Loucy (cell line): ENCODE data around the gene SMCR8.

ENCODE experiments used
- H2AFZ ChIP-seq: fragments of 200-600 bp; sonication (generic); 2 replicates; pipeline ENCODE4 v1.6.0; 2016; ENCODE audit warnings: antibody characterized with exemption, mild to moderate bottlenecking, low read length, moderate library complexity
- H3F3A ChIP-seq: fragments of 200-600 bp; 2 replicates; pipeline ENCODE4 v1.6.0; 2016; ENCODE audit warnings: antibody characterized with exemption, low read depth, mild to moderate bottlenecking
- H3K27me3 ChIP-seq: fragments of 200-600 bp; sonication (generic); 2 replicates; pipeline ENCODE4 v1.6.1; 2014; ENCODE audit warnings: low read length, mild to moderate bottlenecking; ENCODE audit not compliant: insufficient read depth, poor library complexity, severe bottlenecking
- H3K36me3 ChIP-seq: fragments of 200-600 bp; sonication (generic); 2 replicates; pipeline ENCODE4 v1.6.1; 2016; ENCODE audit warnings: low read length; ENCODE audit not compliant: insufficient read depth
- H3K4me1 ChIP-seq: fragments of 200-600 bp; sonication (generic); 2 replicates; pipeline ENCODE4 v1.5.1; 2014; ENCODE audit warnings: low read length, mild to moderate bottlenecking; ENCODE audit not compliant: insufficient read depth, poor library complexity, severe bottlenecking
- H3K4me2 ChIP-seq: fragments of 200-600 bp; sonication (generic); 2 replicates; pipeline ENCODE4 v1.6.0; 2014; ENCODE audit warnings: antibody characterized with exemption, low read length, low read depth, mild to moderate bottlenecking; ENCODE audit not compliant: poor library complexity, severe bottlenecking
- H3K4me3 ChIP-seq: fragments of 200-600 bp; sonication (generic); 2 replicates; pipeline ENCODE4 v1.5.1; 2014; ENCODE audit warnings: low read length, mild to moderate bottlenecking, mixed read lengths; ENCODE audit not compliant: poor library complexity, severe bottlenecking
- H3K79me2 ChIP-seq: fragments of 200-600 bp; sonication (generic); 2 replicates; pipeline ENCODE4 v1.6.1; 2014; ENCODE audit warnings: low read length; ENCODE audit not compliant: insufficient read depth
- H3K9ac ChIP-seq: fragments of 200-600 bp; sonication (generic); 2 replicates; pipeline ENCODE4 v1.6.0; 2014; ENCODE audit warnings: mild to moderate bottlenecking, low read depth, low read length, moderate library complexity; ENCODE audit not compliant: poor library complexity, severe bottlenecking
- H3K9me2 ChIP-seq: fragments of 200-600 bp; sonication (generic); replicated peaks from 2 replicates; pipeline ENCODE4 v1.6.1; 2016; ENCODE audit warnings: low read depth, low read length, mixed read lengths
- H3K9me3 ChIP-seq: fragments of 200-600 bp; sonication (generic); 2 replicates; pipeline ENCODE4 v1.6.1; 2014; ENCODE audit warnings: mild to moderate bottlenecking, antibody characterized with exemption, low read length, low read depth; ENCODE audit not compliant: insufficient read depth
- H4K20me1 ChIP-seq: fragments of 200-600 bp; sonication (generic); 2 replicates; pipeline ENCODE4 v1.6.0; 2014; ENCODE audit warnings: antibody characterized with exemption, low read length, mild to moderate bottlenecking; ENCODE audit not compliant: insufficient read depth, poor library complexity, severe bottlenecking
- CTCF ChIP-seq: fragments of 200-600 bp; sonication (generic); conservative IDR thresholded peaks from 2 replicates; pipeline ENCODE4 v1.5.1; 2014; ENCODE audit warnings: mild to moderate bottlenecking, antibody characterized with exemption, low read length
- EZH2phosphoT487 ChIP-seq: fragments of 200-600 bp; IDR thresholded peaks from 2 replicates; pipeline ENCODE4 v1.6.1; 2018; ENCODE audit warnings: antibody characterized with exemption, mild to moderate bottlenecking, moderate library complexity, borderline replicate concordance

The SMCR8 gene

GRCh38 chr17:18327556-18327955 is 12.5 kb downstream of the SMCR8 start:
- no peak overlapping the region for H2AFZ ChIP-seq
- H3K79me2 ChIP-seq = no peaks in the 10 kb centered on the region; the same call in 1 of the 2 replicates
- no peak overlapping the region for H3K4me3 ChIP-seq
- peaks cover 29% of the 10 kb centered on the region for H3K36me3 ChIP-seq
- no peaks in the 10 kb centered on the region for H3K9me3 ChIP-seq
- H3K9ac ChIP-seq = no peak overlapping the region
- H4K20me1 ChIP-seq = no peaks in the 10 kb centered on the region
- H3K4me2 ChIP-seq = no peak overlapping the region
- H3K4me1 ChIP-seq = no peaks in the 10 kb centered on the region
- no peaks in the 10 kb centered on the region for H3K9me2 ChIP-seq
- no peaks in the 10 kb centered on the region for H3F3A ChIP-seq
- no peak for TF ChIP-seq CTCF
- TF ChIP-seq EZH2phosphoT487 = no peak
- no peaks in the 10 kb centered on the region for H3K27me3 ChIP-seq

- Histone ChIP-seq H3K9me3 (no peaks in the 10 kb centered on the region), H4K20me1 (no peaks in the 10 kb centered on the region), H2AFZ (no peak overlapping the region), H3K79me2 (no peaks in the 10 kb centered on the region), H3K36me3 (peaks cover 35% of the 10 kb centered on the region), H3K9me2 (no peaks in the 10 kb centered on the region), H3K9ac (no peak overlapping the region), H3F3A (no peaks in the 10 kb centered on the region), H3K4me3 (no peak overlapping the region), H3K4me1 (no peaks in the 10 kb centered on the region), H3K4me2 (no peak overlapping the region), H3K27me3 (no peaks in the 10 kb centered on the region)
- no peak for TF ChIP-seq CTCF
- TF ChIP-seq EZH2phosphoT487 = no peak
These were observed 13.6 kb downstream of the SMCR8 start for GRCh38 chr17:18328643-18329204.

GRCh38 chr17:18331879-18332278 is 16.8 kb downstream of the SMCR8 start:
- Histone ChIP-seq H3K79me2 (no peaks in the 10 kb centered on the region), H2AFZ (no peak overlapping the region), H3K9me2 (no peaks in the 10 kb centered on the region), H3K4me1 (no peaks in the 10 kb centered on the region), H3K9ac (no peak overlapping the region), H3K36me3 (peaks cover 58% of the 10 kb centered on the region), H3F3A (no peaks in the 10 kb centered on the region), H3K9me3 (no peaks in the 10 kb centered on the region), H3K4me2 (no peak overlapping the region), H4K20me1 (no peaks in the 10 kb centered on the region), H3K4me3 (no peak overlapping the region), H3K27me3 (no peaks in the 10 kb centered on the region)
- TF ChIP-seq CTCF (no peak), EZH2phosphoT487 (no peak)
